Gastrocnemius medialis (tissue), 4 donors: Measurements from ENCODE around the gene HYAL2. TPM values are rescaled to one million over a fixed set of nuclear protein-coding genes. Genes with fewer than 3 reads are reported as not detected.
A peak's percentile ranks its signal among the peaks of the same experiment; 100 is the strongest.

Experiments used
- ATAC-seq, 2 donors: fragments of 150-250 bp; one replicate each; pipeline ENCODE4 v1.9.1; 2016
- DNase-seq, 2 donors: peaks; one replicate each; pipeline ENCODE4 v3.0.0-alpha.2; 2019
- H3K27ac ChIP-seq, 4 donors: fragments of 200-600 bp; sonication (generic); 1 replicate in 1 of 4; 2 replicates in 3 of 4; pipeline ENCODE4 v1.5.1; 2016 to 2018; ENCODE audit warnings: mild to moderate bottlenecking in 2 of 4, moderate library complexity in 1 of 4
- H3K27me3 ChIP-seq, 3 donors: fragments of 200-600 bp; sonication (generic) in 2 of 3; 1 replicate in 1 of 3; 2 replicates in 2 of 3; pipeline versions ENCODE4 v1.5.1 to v1.6.0; 2016 to 2019; ENCODE audit warnings: mild to moderate bottlenecking in 1 of 3, moderate library complexity in 1 of 3
- H3K36me3 ChIP-seq, 2 donors: fragments of 200-600 bp; sonication (generic) in 1 of 2; one replicate each; pipeline ENCODE4 v1.5.1; 2017 to 2018
- H3K4me1 ChIP-seq, 2 donors: fragments of 200-600 bp; sonication (generic) in 1 of 2; one replicate each; pipeline ENCODE4 v1.5.1; 2016 to 2017; ENCODE audit warnings: mild to moderate bottlenecking in 2 of 2
- H3K4me3 ChIP-seq, 4 donors: fragments of 200-600 bp; sonication (generic) in 3 of 4; 1 replicate in 1 of 4; 2 replicates in 3 of 4; pipeline ENCODE4 v1.5.1; 2016 to 2019; ENCODE audit warnings: mild to moderate bottlenecking in 2 of 4
- H3K9me3 ChIP-seq, 3 donors: fragments of 200-600 bp; sonication (generic) in 2 of 3; 1 replicate in 1 of 3; 2 replicates in 2 of 3; pipeline ENCODE4 v1.5.1; 2016 to 2019
- POLR2A ChIP-seq, 2 donors: fragments of 450-650 bp; IDR thresholded peaks; one replicate each; pipeline ENCODE4 v1.6.1; 2017; ENCODE audit warnings: antibody characterized with exemption in 2 of 2, mild to moderate bottlenecking in 2 of 2, moderate library complexity in 2 of 2
- in situ Hi-C, 4 donors: fragments of 200-750 bp; cut with MboI; loops; one replicate each; pipeline versions ENCODE4 v1.15.0 to v1.8.0; 2017; ENCODE audit warnings: low sequenced_read_pairs in 4 of 4
- intact Hi-C: fragments of 100-400 bp; cut with DNase I; formaldehyde crosslinking; loops from one replicate; pipeline ENCODE4 v1.15.1; 2023; ENCODE audit warnings: low total_unique reads
- total RNA-seq, 4 donors: library from RNA; depleted of rRNA; stranded (reverse); fragments of >200 nt; gene quantifications; one replicate each; pipeline versions ENCODE4 v1.1.0 to v1.2.3, GENCODE V29; 2016
- TF ChIP-seq, protein P1 (sequence below), 5 experiments: fragments of 450-650 bp in 3 of 5; fragments of 200-600 bp in 2 of 5; sonication (generic) in 2 of 5; IDR thresholded peaks in 4 of 5; conservative IDR thresholded peaks in 1 of 5; 1 replicate in 4 of 5; 2 replicates in 1 of 5; pipeline ENCODE4 v1.5.1; 2016 to 2019; ENCODE audit warnings: antibody characterized with exemption in 5 of 5, mild to moderate bottlenecking in 3 of 5, moderate library complexity in 3 of 5

HYAL2 gene
- total RNA-seq, 4 donors from 2014 or later: 47.0 to 69.8 (median 65.4) TPM

DNA sequence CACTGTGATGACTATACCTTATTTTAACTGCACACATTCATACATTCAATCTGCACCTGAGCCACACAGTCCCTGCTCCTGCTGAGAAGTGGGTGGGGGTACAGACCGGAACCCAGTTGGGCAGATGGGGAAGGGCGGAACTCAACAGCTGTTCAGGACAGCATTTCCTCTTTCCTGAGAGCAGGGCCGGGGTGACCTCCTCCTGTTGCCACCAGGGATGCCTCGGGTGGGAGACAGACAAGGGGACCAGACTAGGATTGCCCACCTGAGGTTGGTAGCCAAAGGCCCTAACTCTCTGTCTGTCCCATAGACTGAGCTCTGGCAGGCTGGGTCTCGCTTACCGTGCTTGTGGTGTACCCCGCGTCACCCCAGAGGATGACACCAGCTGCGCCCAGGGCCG is 3.9 kb downstream of the HYAL2 start:
- in situ Hi-C loops (no loop called here), intact Hi-C loops (no loop called here)
- ATAC-seq (no peak), DNase-seq (no peak)
- Histone ChIP-seq H3K27me3 (no peaks in the 10 kb centered on the region), H3K4me3 (peak overlapping the region in 3 of 4 donors; percentile 8 to 80 (median 72)), H3K4me1 (peaks cover 56 to 59% of the 10 kb centered on the region in 2 donors), H3K36me3 (peaks cover 0 to 23% of the 10 kb centered on the region in 2 donors), H3K27ac (peak overlapping the region in 3 of 4 donors; percentile 5 to 93 (median 45)), H3K9me3 (no peaks in the 10 kb centered on the region)
- no peak for TF ChIP-seq POLR2A (IDR thresholded peaks at IDR 0.05)
- TF ChIP-seq, protein P1, sequence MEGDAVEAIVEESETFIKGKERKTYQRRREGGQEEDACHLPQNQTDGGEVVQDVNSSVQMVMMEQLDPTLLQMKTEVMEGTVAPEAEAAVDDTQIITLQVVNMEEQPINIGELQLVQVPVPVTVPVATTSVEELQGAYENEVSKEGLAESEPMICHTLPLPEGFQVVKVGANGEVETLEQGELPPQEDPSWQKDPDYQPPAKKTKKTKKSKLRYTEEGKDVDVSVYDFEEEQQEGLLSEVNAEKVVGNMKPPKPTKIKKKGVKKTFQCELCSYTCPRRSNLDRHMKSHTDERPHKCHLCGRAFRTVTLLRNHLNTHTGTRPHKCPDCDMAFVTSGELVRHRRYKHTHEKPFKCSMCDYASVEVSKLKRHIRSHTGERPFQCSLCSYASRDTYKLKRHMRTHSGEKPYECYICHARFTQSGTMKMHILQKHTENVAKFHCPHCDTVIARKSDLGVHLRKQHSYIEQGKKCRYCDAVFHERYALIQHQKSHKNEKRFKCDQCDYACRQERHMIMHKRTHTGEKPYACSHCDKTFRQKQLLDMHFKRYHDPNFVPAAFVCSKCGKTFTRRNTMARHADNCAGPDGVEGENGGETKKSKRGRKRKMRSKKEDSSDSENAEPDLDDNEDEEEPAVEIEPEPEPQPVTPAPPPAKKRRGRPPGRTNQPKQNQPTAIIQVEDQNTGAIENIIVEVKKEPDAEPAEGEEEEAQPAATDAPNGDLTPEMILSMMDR (IDR thresholded peaks at IDR 0.05 in 4 of 5, conservative IDR thresholded peaks at IDR 0.05 in 1 of 5): no peak

DNA sequence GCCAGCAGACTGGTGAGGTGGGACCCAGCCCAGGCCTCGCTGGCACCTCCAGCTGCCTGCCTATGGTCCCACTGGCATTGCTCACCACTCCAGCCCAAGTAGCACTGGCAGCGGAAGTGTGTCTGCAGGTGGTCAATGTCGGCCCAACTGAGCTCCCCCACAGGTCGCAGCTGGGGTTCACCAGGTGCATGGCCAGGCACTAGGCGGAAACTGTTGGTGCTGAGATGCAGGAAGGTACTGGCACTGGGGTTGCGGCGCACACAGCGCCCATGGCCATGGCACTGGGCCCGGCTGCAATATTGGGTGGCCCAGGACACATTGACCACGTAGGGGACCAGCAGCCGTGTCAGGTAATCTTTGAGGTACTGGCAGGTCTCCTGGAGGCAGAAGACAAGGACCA is 4.4 kb downstream of the HYAL2 start:
- Histone ChIP-seq H3K27me3 (no peaks in the 10 kb centered on the region), H3K4me1 (peaks cover 56 to 59% of the 10 kb centered on the region in 2 donors), H3K9me3 (no peaks in the 10 kb centered on the region), H3K4me3 (peak overlapping the region in 2 of 4 donors; percentile 24 to 80), H3K36me3 (peaks cover 0 to 23% of the 10 kb centered on the region in 2 donors), H3K27ac (peak overlapping the region in 2 of 4 donors; percentile 7 to 93)
- ATAC-seq (no peak), DNase-seq (no peak)
- in situ Hi-C loops (no loop called here), intact Hi-C loops (no loop called here)
- TF ChIP-seq POLR2A (IDR thresholded peaks at IDR 0.05): no peak
- TF ChIP-seq, protein P1 (IDR thresholded peaks at IDR 0.05 in 4 of 5, conservative IDR thresholded peaks at IDR 0.05 in 1 of 5): no peak

DNA sequence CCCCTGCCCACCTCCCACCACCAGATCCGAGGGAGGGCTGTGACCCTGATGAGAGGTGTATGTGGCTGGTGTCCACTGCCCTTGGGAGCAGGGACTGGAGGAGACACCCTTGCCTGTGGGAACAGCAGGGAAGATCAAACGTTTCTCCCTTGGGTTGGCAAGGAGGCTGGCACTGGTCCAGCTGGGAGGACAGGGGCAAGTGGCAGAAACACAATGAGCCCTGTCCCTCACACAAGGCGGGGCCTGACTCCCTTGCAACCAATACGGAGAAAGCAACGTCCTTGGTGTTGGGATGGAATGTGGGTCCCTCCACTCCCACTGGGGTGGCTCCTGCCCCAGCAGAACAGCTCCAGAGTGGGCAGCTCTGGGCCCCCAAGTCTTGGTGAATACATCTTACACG is 5.2 kb downstream of the HYAL2 start:
- DNase-seq: no peak

DNA sequence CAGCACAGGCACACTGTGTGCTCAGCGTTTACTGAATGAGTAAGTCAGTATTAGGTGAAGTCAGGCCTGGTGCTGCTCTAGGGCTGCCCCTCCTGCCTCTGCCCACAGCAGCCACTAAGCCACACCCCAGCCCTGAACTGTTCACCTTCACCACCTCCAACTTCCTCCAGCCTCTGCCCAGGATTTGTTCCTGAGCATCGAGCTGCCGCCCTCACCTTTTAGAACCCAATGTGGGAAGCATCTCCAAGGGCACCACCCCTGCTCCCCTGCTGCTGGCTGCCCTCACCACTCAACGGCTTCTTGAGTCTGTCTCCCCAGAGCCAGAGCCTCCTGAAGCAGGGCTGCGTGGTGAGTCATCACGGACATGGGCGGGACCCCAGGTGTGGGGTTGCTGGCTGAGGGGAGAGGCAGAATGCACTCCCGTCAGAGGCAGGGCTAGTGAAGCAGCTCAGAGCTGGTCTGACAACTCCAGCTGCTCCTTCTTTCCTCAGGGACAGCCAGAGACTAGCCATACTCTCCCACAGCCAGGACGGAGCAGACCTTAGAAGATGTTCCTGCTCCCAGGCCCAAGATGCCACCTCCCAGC is 5.8 kb downstream of the HYAL2 start:
- peak overlapping the region in 3 of 4 donors; percentile 7 to 93 (median 35) for H3K27ac ChIP-seq
- no peaks in the 10 kb centered on the region for H3K9me3 ChIP-seq
- H3K36me3 ChIP-seq: peaks cover 0 to 23% of the 10 kb centered on the region in 2 donors
- no peaks in the 10 kb centered on the region for H3K27me3 ChIP-seq
- no peak overlapping the region for H3K4me3 ChIP-seq
- DNase-seq (no peak), ATAC-seq (no peak)
- peaks cover 51 to 53% of the 10 kb centered on the region in 2 donors for H3K4me1 ChIP-seq
- TF ChIP-seq, protein P1 (IDR thresholded peaks at IDR 0.05 in 4 of 5, conservative IDR thresholded peaks at IDR 0.05 in 1 of 5): no peak
- TF ChIP-seq POLR2A (IDR thresholded peaks at IDR 0.05): no peak
- intact Hi-C loops: no loop called here
- in situ Hi-C loops: no loop called here

More for the DNA sequence above, 5.2 kb downstream of the HYAL2 start:
- no peak for ATAC-seq
- H3K27me3 ChIP-seq: no peaks in the 10 kb centered on the region
- H3K36me3 ChIP-seq: peaks cover 0 to 23% of the 10 kb centered on the region in 2 donors
- intact Hi-C loops: no loop called here
- H3K9me3 ChIP-seq: no peaks in the 10 kb centered on the region
- TF ChIP-seq, protein P1 (IDR thresholded peaks at IDR 0.05 in 4 of 5, conservative IDR thresholded peaks at IDR 0.05 in 1 of 5): no peak
- no peak for TF ChIP-seq POLR2A (IDR thresholded peaks at IDR 0.05)
- in situ Hi-C loops: no loop called here
- no peak overlapping the region for H3K4me3 ChIP-seq
- peak overlapping the region in 3 of 4 donors; percentile 7 to 93 (median 35) for H3K27ac ChIP-seq
- peaks cover 56 to 58% of the 10 kb centered on the region in 2 donors for H3K4me1 ChIP-seq
